PFSK-1 (cell line): ENCODE measurements around the gene SLAMF7.

Experiments used
- FOXP2 ChIP-seq: optimal IDR thresholded peaks from 2 replicates; pipeline ENCODE3; 2011; ENCODE audit warnings: borderline replicate concordance, control low read depth, inconsistent platforms; ENCODE audit not compliant: insufficient read depth; ENCODE audit errors: extremely low read length, extremely low read depth
- POLR2AphosphoS5 ChIP-seq: IDR thresholded peaks from 2 replicates; pipeline ENCODE4 v1.6.1; 2012; ENCODE audit warnings: low read depth, mild to moderate bottlenecking, control low read depth, low read length, moderate library complexity
- REST ChIP-seq, 2 experiments: IDR thresholded peaks; 2 replicates each; pipeline versions ENCODE4 v1.6.1 to v1.8.0; 2011 to 2012; ENCODE audit warnings: low read depth in 2 of 2, low read length in 2 of 2, control low read depth in 1 of 2, inconsistent platforms in 1 of 2, mild to moderate bottlenecking in 1 of 2, moderate library complexity in 1 of 2; ENCODE audit not compliant: insufficient read depth in 1 of 2
- SIN3A ChIP-seq: IDR thresholded peaks from 2 replicates; pipeline ENCODE4 v1.6.1; 2012; ENCODE audit warnings: mild to moderate bottlenecking, low read length, moderate library complexity, borderline replicate concordance; ENCODE audit not compliant: insufficient read depth
- TAF1 ChIP-seq: IDR thresholded peaks from 2 replicates; pipeline ENCODE4 v1.6.1; 2012; ENCODE audit warnings: low read length, control low read depth, borderline replicate concordance; ENCODE audit not compliant: insufficient read depth

The SLAMF7 gene

GRCh38 chr1:160741612-160742348 lies 2.7 kb downstream of the SLAMF7 start:
- TF ChIP-seq SIN3A = no peak
- TF ChIP-seq POLR2AphosphoS5 = no peak
- no peak for TF ChIP-seq TAF1
- no peak for TF ChIP-seq FOXP2
- no peak for TF ChIP-seq REST (IDR thresholded peaks at IDR 0.05; ENCODE audit: insufficient read depth in 1 of 2, low read depth in 2 of 2, low read length in 2 of 2)

GRCh38 chr1:160742428-160743127 lies 3.5 kb downstream of the SLAMF7 start:
- no peak for TF ChIP-seq SIN3A
- no peak for TF ChIP-seq POLR2AphosphoS5

- no peak for TF ChIP-seq TAF1
- no peak for TF ChIP-seq SIN3A
- TF ChIP-seq FOXP2 = no peak
- TF ChIP-seq POLR2AphosphoS5 = no peak
- no peak for TF ChIP-seq REST (IDR thresholded peaks at IDR 0.05; ENCODE audit: insufficient read depth in 1 of 2, low read depth in 2 of 2, low read length in 2 of 2)
These were observed 4.2 kb downstream of the SLAMF7 start for GRCh38 chr1:160743266-160743665.

- TF ChIP-seq FOXP2 = no peak
These were observed 5.3 kb downstream of the SLAMF7 start for GRCh38 chr1:160744199-160744851.

- TF ChIP-seq REST (IDR thresholded peaks at IDR 0.05; ENCODE audit: insufficient read depth in 1 of 2, low read depth in 2 of 2, low read length in 2 of 2) (no peak), FOXP2 (no peak), POLR2AphosphoS5 (no peak), TAF1 (no peak), SIN3A (no peak)
These were observed 5.9 kb downstream of the SLAMF7 start for GRCh38 chr1:160744852-160745520.
